Forelimb muscle (tissue), 1 donor: ENCODE data around the gene SLC8A3. TPM values are rescaled to one million over a fixed set of nuclear protein-coding genes. Genes with fewer than 3 reads are reported as not detected.

Source experiments
- DNase-seq: peaks from one replicate; pipeline ENCODE4 v3.0.0-alpha.2; 2013; ENCODE audit warnings: low read depth
- polyA plus RNA-seq: library from polyadenylated mRNA; unstranded; fragments of 120-200 nt; gene quantifications from one replicate; pipeline ENCODE4 v1.2.1, GENCODE V29; 2013; ENCODE audit not compliant: insufficient read length

Gene SLC8A3
- polyA plus RNA-seq, 1 donor, result 8.5 TPM

- no peak for DNase-seq
Measured at GRCh38 chr14:70118064-70118463, 70.7 kb downstream of the SLC8A3 start.

GRCh38 chr14:70116278-70116677 is 72.5 kb downstream of the SLC8A3 start:
- DNase-seq, result no peak

- DNase-seq, result no peak
Measured at GRCh38 chr14:70114621-70115156, 74.1 kb downstream of the SLC8A3 start.

- no peak for DNase-seq
Measured at GRCh38 chr14:70113211-70113610, 75.5 kb downstream of the SLC8A3 start.

GRCh38 chr14:70108419-70108818 is 80.3 kb downstream of the SLC8A3 start:
- DNase-seq, result no peak

- no peak for DNase-seq
Measured at GRCh38 chr14:70107309-70107708, 81.4 kb downstream of the SLC8A3 start.

GRCh38 chr14:70100071-70100470 is 88.7 kb downstream of the SLC8A3 start:
- no peak for DNase-seq

GRCh38 chr14:70098250-70098809 is 90.4 kb downstream of the SLC8A3 start:
- DNase-seq, result no peak

GRCh38 chr14:70097576-70098249 is 91.0 kb downstream of the SLC8A3 start:
- no peak for DNase-seq

- no peak for DNase-seq
Measured at GRCh38 chr14:70096866-70097265, 91.9 kb downstream of the SLC8A3 start.

- DNase-seq, result no peak
Measured at GRCh38 chr14:70094631-70095030, 94.1 kb downstream of the SLC8A3 start.

GRCh38 chr14:70094106-70094505 is 94.6 kb downstream of the SLC8A3 start:
- DNase-seq, result no peak

GRCh38 chr14:70093156-70093555 is 95.6 kb downstream of the SLC8A3 start:
- no peak for DNase-seq

GRCh38 chr14:70087380-70087697 is 101.4 kb downstream of the SLC8A3 start:
- DNase-seq, result no peak

- no peak for DNase-seq
Measured at GRCh38 chr14:70086685-70087379, 101.9 kb downstream of the SLC8A3 start.

GRCh38 chr14:70084226-70084625 is 104.5 kb downstream of the SLC8A3 start:
- no peak for DNase-seq

GRCh38 chr14:70082394-70082793 is 106.4 kb downstream of the SLC8A3 start:
- no peak for DNase-seq

- DNase-seq, result no peak
Measured at GRCh38 chr14:70080076-70080475, 108.7 kb downstream of the SLC8A3 start.

- no peak for DNase-seq
Measured at GRCh38 chr14:70078329-70078728, 110.4 kb downstream of the SLC8A3 start.

GRCh38 chr14:70077720-70078119 is 111.0 kb downstream of the SLC8A3 start:
- DNase-seq, result no peak

GRCh38 chr14:70077005-70077404 is 111.7 kb downstream of the SLC8A3 start:
- no peak for DNase-seq

- DNase-seq, result no peak
Measured at GRCh38 chr14:70073924-70074566, 114.7 kb downstream of the SLC8A3 start.

- no peak for DNase-seq
Measured at GRCh38 chr14:70069186-70069585, 119.6 kb downstream of the SLC8A3 start.
